Neural progenitor cell (in vitro differentiated cells): Measurements from ENCODE around the gene SAMD4A. TPM values are rescaled to one million over a fixed set of nuclear protein-coding genes. Genes with fewer than 3 reads are reported as not detected.
A peak's percentile ranks its signal among the peaks of the same experiment; 100 is the strongest.

Source experiments
- DNase-seq: peaks from one replicate; pipeline ENCODE4 v3.0.0-alpha.2; 2016; ENCODE audit warnings: low spot score
- H2AFZ ChIP-seq: fragments of 200-600 bp; sonication (generic); replicated peaks from 2 replicates; pipeline ENCODE4 v1.6.1; 2016; ENCODE audit warnings: antibody characterized with exemption
- H3F3A ChIP-seq: fragments of 200-600 bp; sonication (generic); 2 replicates; pipeline ENCODE4 v1.6.1; 2016; ENCODE audit warnings: antibody characterized with exemption, low read depth
- H3K27ac ChIP-seq: fragments of 200-600 bp; sonication (generic); 2 replicates; pipeline ENCODE4 v1.5.1; 2016; ENCODE audit warnings: mild to moderate bottlenecking
- H3K27me3 ChIP-seq: fragments of 200-600 bp; sonication (generic); 2 replicates; pipeline ENCODE4 v1.6.1; 2016; ENCODE audit warnings: mild to moderate bottlenecking, moderate library complexity
- H3K36me3 ChIP-seq: fragments of 200-600 bp; sonication (generic); 2 replicates; pipeline ENCODE4 v1.5.1; 2016
- H3K4me1 ChIP-seq: fragments of 200-600 bp; sonication (generic); 2 replicates; pipeline ENCODE4 v1.6.1; 2016; ENCODE audit warnings: mixed run types
- H3K4me2 ChIP-seq: fragments of 200-600 bp; sonication (generic); 2 replicates; pipeline ENCODE4 v1.6.1; 2016
- H3K4me3 ChIP-seq: fragments of 200-600 bp; sonication (generic); 2 replicates; pipeline ENCODE4 v1.5.1; 2016
- H3K79me2 ChIP-seq: fragments of 200-600 bp; sonication (generic); 2 replicates; pipeline ENCODE4 v1.6.1; 2016; ENCODE audit warnings: low read depth
- H3K9ac ChIP-seq: fragments of 200-600 bp; sonication (generic); 2 replicates; pipeline ENCODE4 v1.6.1; 2016
- H3K9me3 ChIP-seq: fragments of 200-600 bp; sonication (generic); 2 replicates; pipeline ENCODE4 v1.5.1; 2016; ENCODE audit warnings: low read depth
- H4K20me1 ChIP-seq: fragments of 200-600 bp; sonication (generic); 2 replicates; pipeline ENCODE4 v1.6.1; 2016; ENCODE audit warnings: low read depth
- H3K27ac Mint-ChIP-seq: 3 replicates; pipeline ENCODE4 v1.8.0; 2021; ENCODE audit warnings: mixed read lengths
- H3K27me3 Mint-ChIP-seq: 2 replicates; pipeline ENCODE4 v1.8.0; 2022; ENCODE audit warnings: low read depth, mild to moderate bottlenecking, inconsistent platforms, moderate library complexity, mixed read lengths; ENCODE audit not compliant: insufficient read depth
- H3K36me3 Mint-ChIP-seq: 3 replicates; pipeline ENCODE4 v1.8.0; 2021; ENCODE audit warnings: mixed read lengths
- H3K4me1 Mint-ChIP-seq: 3 replicates; pipeline ENCODE4 v1.8.0; 2021; ENCODE audit warnings: mixed read lengths
- H3K4me3 Mint-ChIP-seq: 3 replicates; pipeline ENCODE4 v1.8.0; 2021; ENCODE audit warnings: mild to moderate bottlenecking, moderate library complexity, mixed read lengths
- H3K9me3 Mint-ChIP-seq: 3 replicates; pipeline ENCODE4 v1.8.0; 2020; ENCODE audit warnings: mixed read lengths
- EZH2 ChIP-seq: fragments of 200-600 bp; sonication (generic); IDR thresholded peaks from 2 replicates; pipeline ENCODE4 v1.6.1; 2017; ENCODE audit warnings: antibody characterized with exemption, mild to moderate bottlenecking, moderate library complexity
- EZH2phosphoT487 ChIP-seq: fragments of 200-600 bp; sonication (generic); IDR thresholded peaks from 2 replicates; pipeline ENCODE4 v1.6.1; 2017; ENCODE audit warnings: antibody characterized with exemption
- total RNA-seq: library from RNA; depleted of rRNA; stranded (reverse); fragments of >200 nt; gene quantifications from 2 replicates; pipeline ENCODE4 v1.2.3, GENCODE V29; 2015; ENCODE audit warnings: low replicate concordance
- TF ChIP-seq, protein P1 (sequence below): fragments of 200-600 bp; sonication (generic); IDR thresholded peaks from 2 replicates; pipeline ENCODE4 v1.5.1; 2017; ENCODE audit warnings: antibody characterized with exemption, mild to moderate bottlenecking

Gene SAMD4A
- total RNA-seq, 1 donor from 2014 or later: 4.3 TPM

DNA sequence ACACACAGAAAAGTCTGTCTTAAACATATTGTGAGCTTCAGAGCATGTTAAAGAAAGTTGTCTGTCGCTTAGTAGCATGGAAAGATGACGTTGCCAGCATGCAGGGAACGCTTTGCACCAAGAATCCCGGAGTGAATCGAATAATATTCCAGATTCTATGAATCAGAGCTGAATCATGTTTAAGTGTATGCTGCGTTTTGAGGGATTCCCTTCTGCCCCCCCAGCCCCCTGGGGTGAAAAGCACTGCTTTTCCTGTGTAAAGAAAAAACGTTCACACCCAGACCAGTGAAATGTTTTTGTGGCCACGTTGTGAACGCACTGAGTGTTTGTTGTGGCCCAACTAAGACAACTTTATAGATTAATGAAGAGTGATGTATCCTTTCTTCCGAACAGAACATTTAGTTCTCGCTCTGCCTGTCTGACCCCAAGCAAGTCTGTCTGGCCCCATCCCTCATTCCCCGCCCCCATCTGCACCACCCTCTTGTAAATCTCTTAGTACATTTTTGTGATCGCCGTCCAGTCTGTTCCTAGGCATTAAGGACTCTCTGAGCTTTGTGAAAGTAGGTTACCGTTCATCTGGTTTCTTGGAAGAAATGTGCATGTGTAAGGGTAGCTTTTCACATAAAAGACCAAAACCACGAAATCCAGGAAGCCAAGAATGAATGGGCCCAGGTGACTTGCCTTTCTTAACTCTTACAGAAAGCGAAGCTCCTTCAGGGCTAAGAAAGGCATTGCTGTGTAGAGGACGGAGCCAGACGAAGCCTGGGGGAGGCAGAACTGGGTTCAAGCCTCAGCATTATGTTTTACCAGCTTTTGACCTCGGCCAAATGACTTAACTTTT is 103.0 kb downstream of the SAMD4A start:
- Histone ChIP-seq H2AFZ (no peak overlapping the region), H3F3A (no peaks in the 10 kb centered on the region), H4K20me1 (no peaks in the 10 kb centered on the region), H3K27ac (no peak overlapping the region), H3K9me3 (no peaks in the 10 kb centered on the region), H3K4me2 (no peak overlapping the region), H3K36me3 (no peaks in the 10 kb centered on the region), H3K4me3 (no peak overlapping the region), H3K79me2 (no peaks in the 10 kb centered on the region), H3K4me1 (peaks cover 8% of the 10 kb centered on the region), H3K9ac (no peak overlapping the region), H3K27me3 (no peaks in the 10 kb centered on the region)
- no peak for DNase-seq
- Mint-ChIP-seq H3K9me3 (no peaks in the 10 kb centered on the region), H3K27me3 (peaks cover 5% of the 10 kb centered on the region), H3K4me3 (no peak overlapping the region), H3K4me1 (peaks cover 59% of the 10 kb centered on the region), H3K36me3 (peaks cover 4% of the 10 kb centered on the region), H3K27ac (peak overlapping the region; percentile 1)
- no peak for TF ChIP-seq EZH2phosphoT487
- TF ChIP-seq, protein P1, sequence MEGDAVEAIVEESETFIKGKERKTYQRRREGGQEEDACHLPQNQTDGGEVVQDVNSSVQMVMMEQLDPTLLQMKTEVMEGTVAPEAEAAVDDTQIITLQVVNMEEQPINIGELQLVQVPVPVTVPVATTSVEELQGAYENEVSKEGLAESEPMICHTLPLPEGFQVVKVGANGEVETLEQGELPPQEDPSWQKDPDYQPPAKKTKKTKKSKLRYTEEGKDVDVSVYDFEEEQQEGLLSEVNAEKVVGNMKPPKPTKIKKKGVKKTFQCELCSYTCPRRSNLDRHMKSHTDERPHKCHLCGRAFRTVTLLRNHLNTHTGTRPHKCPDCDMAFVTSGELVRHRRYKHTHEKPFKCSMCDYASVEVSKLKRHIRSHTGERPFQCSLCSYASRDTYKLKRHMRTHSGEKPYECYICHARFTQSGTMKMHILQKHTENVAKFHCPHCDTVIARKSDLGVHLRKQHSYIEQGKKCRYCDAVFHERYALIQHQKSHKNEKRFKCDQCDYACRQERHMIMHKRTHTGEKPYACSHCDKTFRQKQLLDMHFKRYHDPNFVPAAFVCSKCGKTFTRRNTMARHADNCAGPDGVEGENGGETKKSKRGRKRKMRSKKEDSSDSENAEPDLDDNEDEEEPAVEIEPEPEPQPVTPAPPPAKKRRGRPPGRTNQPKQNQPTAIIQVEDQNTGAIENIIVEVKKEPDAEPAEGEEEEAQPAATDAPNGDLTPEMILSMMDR: no peak
- TF ChIP-seq EZH2: no peak

GRCh38 chr14:54671537-54671936 is 104.6 kb downstream of the SAMD4A start:
- Histone ChIP-seq H3K4me2 (no peak overlapping the region), H3K4me1 (peaks cover 19% of the 10 kb centered on the region), H3K36me3 (no peaks in the 10 kb centered on the region), H3K27me3 (no peaks in the 10 kb centered on the region), H3F3A (no peaks in the 10 kb centered on the region), H3K9ac (no peak overlapping the region), H3K9me3 (no peaks in the 10 kb centered on the region), H3K27ac (no peak overlapping the region), H2AFZ (no peak overlapping the region), H3K79me2 (no peaks in the 10 kb centered on the region), H3K4me3 (no peak overlapping the region), H4K20me1 (no peaks in the 10 kb centered on the region)
- peaks cover 69% of the 10 kb centered on the region for H3K4me1 Mint-ChIP-seq
- no peak for DNase-seq
- H3K27me3 Mint-ChIP-seq: peaks cover 5% of the 10 kb centered on the region
- TF ChIP-seq EZH2 (no peak), EZH2phosphoT487 (no peak)
- TF ChIP-seq, protein P1: no peak
- H3K27ac Mint-ChIP-seq: peak overlapping the region; percentile 5
- H3K36me3 Mint-ChIP-seq: peaks cover 4% of the 10 kb centered on the region
- no peaks in the 10 kb centered on the region for H3K9me3 Mint-ChIP-seq
- H3K4me3 Mint-ChIP-seq: no peak overlapping the region

- Histone ChIP-seq H4K20me1 (no peaks in the 10 kb centered on the region), H3K9ac (no peak overlapping the region), H3K27ac (no peak overlapping the region), H3F3A (no peaks in the 10 kb centered on the region), H3K9me3 (no peaks in the 10 kb centered on the region), H3K36me3 (no peaks in the 10 kb centered on the region), H3K4me2 (no peak overlapping the region), H3K4me1 (peaks cover 26% of the 10 kb centered on the region), H3K4me3 (no peak overlapping the region), H3K79me2 (no peaks in the 10 kb centered on the region), H2AFZ (no peak overlapping the region), H3K27me3 (no peaks in the 10 kb centered on the region)
- peaks cover 75% of the 10 kb centered on the region for H3K4me1 Mint-ChIP-seq
- no peaks in the 10 kb centered on the region for H3K9me3 Mint-ChIP-seq
- peaks cover 5% of the 10 kb centered on the region for H3K27me3 Mint-ChIP-seq
- no peak for DNase-seq
- peaks cover 4% of the 10 kb centered on the region for H3K36me3 Mint-ChIP-seq
- TF ChIP-seq EZH2phosphoT487: no peak
- TF ChIP-seq EZH2: no peak
- TF ChIP-seq, protein P1: no peak
- no peak overlapping the region for H3K4me3 Mint-ChIP-seq
- H3K27ac Mint-ChIP-seq: no peak overlapping the region
These were observed 105.3 kb downstream of the SAMD4A start for GRCh38 chr14:54672181-54672580.
